Small intestine (tissue), 7 donors: ENCODE data around the gene COQ10A. TPM values are rescaled to one million over a fixed set of nuclear protein-coding genes. Genes with fewer than 3 reads are reported as not detected.
"Not testable (repeated sequence)": the region's sequence is repeated elsewhere in the genome, so short reads cannot be mapped to it uniquely, and the experiment has no call there.

Source experiments
- DNase-seq, 2 donors: peaks; one replicate each; pipeline versions ENCODE4 v3.0.0 to v3.0.0-alpha.2; 2013
- FAIRE-seq: peaks from 2 replicates; lab custom pipeline; 2012; peaks lifted over from hg19 to GRCh38; lab: Jason Lieb, UNC
- H3K27ac ChIP-seq, 3 donors: one replicate each; pipeline ENCODE4 v1.5.1; 2013; ENCODE audit warnings: low read length in 2 of 3, mild to moderate bottlenecking in 2 of 3, control low read depth in 1 of 3, inconsistent platforms in 1 of 3, low read depth in 1 of 3, moderate library complexity in 1 of 3
- H3K27me3 ChIP-seq, 3 donors: one replicate each; pipeline ENCODE4 v1.6.1; 2013; ENCODE audit warnings: low read length in 3 of 3, inconsistent platforms in 1 of 3; ENCODE audit not compliant: control insufficient read depth in 3 of 3, insufficient read depth in 3 of 3
- H3K36me3 ChIP-seq, 3 donors: one replicate each; pipeline ENCODE4 v1.6.1; 2013; ENCODE audit warnings: low read length in 3 of 3, inconsistent platforms in 1 of 3, low read depth in 1 of 3, mild to moderate bottlenecking in 1 of 3, moderate library complexity in 1 of 3; ENCODE audit not compliant: control insufficient read depth in 3 of 3, insufficient read depth in 2 of 3
- H3K4me1 ChIP-seq, 3 donors: one replicate each; pipeline ENCODE4 v1.6.1; 2013; ENCODE audit warnings: low read length in 2 of 3, inconsistent platforms in 1 of 3, low read depth in 1 of 3, mild to moderate bottlenecking in 1 of 3, moderate library complexity in 1 of 3; ENCODE audit not compliant: control insufficient read depth in 3 of 3, insufficient read depth in 2 of 3
- H3K4me3 ChIP-seq, 3 donors: one replicate each; pipeline ENCODE4 v1.5.1; 2013; ENCODE audit warnings: low read length in 3 of 3, control low read depth in 1 of 3, inconsistent platforms in 1 of 3, low read depth in 1 of 3, mild to moderate bottlenecking in 1 of 3, moderate library complexity in 1 of 3
- H3K9me3 ChIP-seq, 2 donors: one replicate each; pipeline ENCODE4 v1.6.1; 2013; ENCODE audit warnings: low read depth in 1 of 2, low read length in 1 of 2; ENCODE audit not compliant: control insufficient read depth in 2 of 2, insufficient read depth in 1 of 2
- WGBS, 3 donors: extraction: QIAGEN DNeasy Blood & Tissue Kit; methylation state at CpG; one replicate each; pipeline ENCODE4 v1.1.7; 2013; 5-methylcytosine and 5-hydroxymethylcytosine counted together
- polyA plus RNA-seq, 4 donors: library from polyadenylated mRNA; stranded (reverse) in 3 of 4; unstranded in 1 of 4; fragments of 200-250 nt in 3 of 4; fragments of 120-200 nt in 1 of 4; gene quantifications; one replicate each; pipeline versions ENCODE4 v1.2.1 to v1.2.3, GENCODE V29; 2013
- donor health status: healthy with polysubstance abuse.
- donor health status: control.
- donor health status: control.
- donor health status: Bipolar disorder and iron deficiency.
- donor health status: healthy.

Gene COQ10A
- polyA plus RNA-seq, 4 donors, result 5.4 to 10.5 (median 8.0) TPM

- H3K27ac ChIP-seq, FAIRE-seq, H3K27me3 ChIP-seq, H3K4me3 ChIP-seq, DNase-seq, H3K9me3 ChIP-seq, H3K4me1 ChIP-seq: not testable (repeated sequence)
- 79 to 90% (median 87%) methylated on average over 2 of the region's 2 CpGs for WGBS, 3 donors
- H3K36me3 ChIP-seq, result peaks cover 13 to 48% (median 23%) of the 10 kb centered on the region in 3 donors
Measured at GRCh38 chr12:56272468-56272867, 5.7 kb downstream of the COQ10A start.

- no peak overlapping the region for H3K27ac ChIP-seq
- H3K36me3 ChIP-seq, result peaks cover 13 to 64% (median 30%) of the 10 kb centered on the region in 3 donors
- H3K27me3 ChIP-seq, result no peaks in the 10 kb centered on the region
Measured at GRCh38 chr12:56274299-56274698, 7.6 kb downstream of the COQ10A start.

GRCh38 chr12:56278905-56279304 lies 12.2 kb downstream of the COQ10A start:
- no peaks in the 10 kb centered on the region for H3K27me3 ChIP-seq
- no peak for FAIRE-seq
- no peaks in the 10 kb centered on the region for H3K4me1 ChIP-seq

More at GRCh38 chr12:56274299-56274698, 7.6 kb downstream of the COQ10A start:
- no peaks in the 10 kb centered on the region for H3K4me1 ChIP-seq
- FAIRE-seq (no peak), DNase-seq (no peak)
- WGBS, 3 donors, result 94 to 100% (median 94%) methylated on average over 2 of the region's 2 CpGs
- no peak overlapping the region for H3K4me3 ChIP-seq
- H3K9me3 ChIP-seq, result no peaks in the 10 kb centered on the region

GRCh38 chr12:56280849-56281248 lies 14.1 kb downstream of the COQ10A start:
- no peak for DNase-seq

More at GRCh38 chr12:56278905-56279304, 12.2 kb downstream of the COQ10A start:
- peaks cover 20 to 79% (median 24%) of the 10 kb centered on the region in 3 donors for H3K36me3 ChIP-seq
- 94 to 97% (median 97%) methylated on average over 3 of the region's 3 CpGs for WGBS, 3 donors
- H3K9me3 ChIP-seq, result no peaks in the 10 kb centered on the region
- H3K27ac ChIP-seq, result no peak overlapping the region
- no peak overlapping the region for H3K4me3 ChIP-seq
- DNase-seq, result no peak

GRCh38 chr12:56282030-56282429 lies 15.3 kb downstream of the COQ10A start:
- Histone ChIP-seq H3K9me3 (no peaks in the 10 kb centered on the region), H3K27me3 (no peaks in the 10 kb centered on the region), H3K4me1 (peaks cover 0 to 3% (median 0%) of the 10 kb centered on the region in 3 donors), H3K36me3 (peaks cover 16 to 69% (median 24%) of the 10 kb centered on the region in 3 donors), H3K27ac (no peak overlapping the region), H3K4me3 (no peak overlapping the region)
- FAIRE-seq (no peak), DNase-seq (no peak)
- 82 to 92% (median 87%) methylated on average over 6 of the region's 6 CpGs for WGBS, 3 donors

More at GRCh38 chr12:56280849-56281248, 14.1 kb downstream of the COQ10A start:
- H3K27ac ChIP-seq, result no peak overlapping the region
- no peaks in the 10 kb centered on the region for H3K27me3 ChIP-seq
- no peak overlapping the region for H3K4me3 ChIP-seq
- peaks cover 14 to 76% (median 20%) of the 10 kb centered on the region in 3 donors for H3K36me3 ChIP-seq
- H3K9me3 ChIP-seq, result no peaks in the 10 kb centered on the region
- H3K4me1 ChIP-seq, result no peaks in the 10 kb centered on the region
- FAIRE-seq, result no peak

- H3K27ac ChIP-seq, result no peak overlapping the region
- H3K36me3 ChIP-seq, result peaks cover 16 to 69% (median 25%) of the 10 kb centered on the region in 3 donors
- FAIRE-seq (no peak), DNase-seq (no peak)
- 95 to 97% (median 96%) methylated on average over 2 of the region's 2 CpGs for WGBS, 3 donors
- no peaks in the 10 kb centered on the region for H3K9me3 ChIP-seq
- peaks cover 0 to 3% (median 0%) of the 10 kb centered on the region in 3 donors for H3K4me1 ChIP-seq
- no peak overlapping the region for H3K4me3 ChIP-seq
- H3K27me3 ChIP-seq, result no peaks in the 10 kb centered on the region
Measured at GRCh38 chr12:56282579-56282978, 15.8 kb downstream of the COQ10A start.

- not testable (repeated sequence) for H3K4me1 ChIP-seq, H3K9me3 ChIP-seq, H3K27me3 ChIP-seq, H3K27ac ChIP-seq, DNase-seq, H3K4me3 ChIP-seq, FAIRE-seq
- WGBS, 3 donors, result 90 to 94% (median 93%) methylated on average over 5 of the region's 5 CpGs
- peaks cover 16 to 59% (median 18%) of the 10 kb centered on the region in 3 donors for H3K36me3 ChIP-seq
Measured at GRCh38 chr12:56284263-56284662, 17.5 kb downstream of the COQ10A start.

GRCh38 chr12:56286044-56286830 lies 19.5 kb downstream of the COQ10A start:
- H3K9me3 ChIP-seq, result no peaks in the 10 kb centered on the region
- FAIRE-seq, result no peak
- H3K4me3 ChIP-seq, result no peak overlapping the region
- no peak overlapping the region for H3K27ac ChIP-seq
- H3K27me3 ChIP-seq, result no peaks in the 10 kb centered on the region
- H3K36me3 ChIP-seq, result peaks cover 12 to 56% (median 19%) of the 10 kb centered on the region in 3 donors
- H3K4me1 ChIP-seq, result peaks cover 0 to 3% (median 0%) of the 10 kb centered on the region in 3 donors
- WGBS, 3 donors, result 42 to 49% (median 49%) methylated on average over 4 of the region's 4 CpGs
- no peak for DNase-seq
